Mucosa of stomach (tissue), 1 donor: ENCODE results near the gene ANAPC1.
"Not testable (repeated sequence)": the region's sequence is repeated elsewhere in the genome, so short reads cannot be mapped to it uniquely, and the experiment has no call there.

Experiments used
- H3K27me3 ChIP-seq: one replicate; pipeline ENCODE4 v1.7.0; 2013; ENCODE audit warnings: mild to moderate bottlenecking, low read length; ENCODE audit not compliant: control insufficient read depth, insufficient read depth
- H3K36me3 ChIP-seq: one replicate; pipeline ENCODE4 v1.7.0; 2013; ENCODE audit warnings: low read length; ENCODE audit not compliant: control insufficient read depth, insufficient read depth
- H3K4me1 ChIP-seq: one replicate; pipeline ENCODE4 v1.7.0; 2013; ENCODE audit warnings: mild to moderate bottlenecking, low read length; ENCODE audit not compliant: control insufficient read depth, insufficient read depth
- H3K4me3 ChIP-seq: one replicate; pipeline ENCODE4 v1.7.0; 2013; ENCODE audit warnings: low read length
- H3K9ac ChIP-seq: one replicate; pipeline ENCODE4 v1.7.0; 2013; ENCODE audit warnings: mild to moderate bottlenecking, low read length, moderate library complexity
- H3K9me3 ChIP-seq: one replicate; pipeline ENCODE4 v1.7.0; 2013; ENCODE audit warnings: mild to moderate bottlenecking, low read length, moderate library complexity; ENCODE audit not compliant: control insufficient read depth
- donor health status: Pancreatic carcinoma.

The ANAPC1 gene

GRCh38 chr2:111917106-111917505 is 33.1 kb upstream of the ANAPC1 start:
- Histone ChIP-seq H3K9ac (no peak overlapping the region), H3K4me3 (no peak overlapping the region), H3K27me3 (no peaks in the 10 kb centered on the region), H3K9me3 (no peaks in the 10 kb centered on the region), H3K4me1 (peaks cover 35% of the 10 kb centered on the region), H3K36me3 (no peaks in the 10 kb centered on the region)

GRCh38 chr2:111912547-111912946 is 28.6 kb upstream of the ANAPC1 start:
- Histone ChIP-seq H3K9ac (no peak overlapping the region), H3K4me1 (peaks cover 6% of the 10 kb centered on the region), H3K27me3 (no peaks in the 10 kb centered on the region), H3K4me3 (no peak overlapping the region), H3K9me3 (no peaks in the 10 kb centered on the region), H3K36me3 (no peaks in the 10 kb centered on the region)

GRCh38 chr2:111911295-111911977 is 27.4 kb upstream of the ANAPC1 start:
- not testable (repeated sequence) for H3K4me3 ChIP-seq, H3K36me3 ChIP-seq, H3K4me1 ChIP-seq, H3K9ac ChIP-seq, H3K9me3 ChIP-seq, H3K27me3 ChIP-seq

GRCh38 chr2:111910609-111911277 is 26.8 kb upstream of the ANAPC1 start:
- Histone ChIP-seq H3K4me3 (no peak overlapping the region), H3K36me3 (no peaks in the 10 kb centered on the region), H3K4me1 (peaks cover 11% of the 10 kb centered on the region), H3K9ac (no peak overlapping the region), H3K9me3 (no peaks in the 10 kb centered on the region), H3K27me3 (no peaks in the 10 kb centered on the region)

GRCh38 chr2:111909997-111910396 is 26.0 kb upstream of the ANAPC1 start:
- not testable (repeated sequence) for H3K9me3 ChIP-seq, H3K27me3 ChIP-seq, H3K36me3 ChIP-seq, H3K9ac ChIP-seq, H3K4me3 ChIP-seq
- peaks cover 11% of the 10 kb centered on the region for H3K4me1 ChIP-seq

- Histone ChIP-seq H3K27me3 (no peaks in the 10 kb centered on the region), H3K9ac (no peak overlapping the region), H3K4me3 (no peak overlapping the region), H3K9me3 (no peaks in the 10 kb centered on the region), H3K36me3 (no peaks in the 10 kb centered on the region), H3K4me1 (peaks cover 11% of the 10 kb centered on the region)
Measured at GRCh38 chr2:111909079-111909478, 25.1 kb upstream of the ANAPC1 start.

- H3K9me3 ChIP-seq: no peaks in the 10 kb centered on the region
- H3K27me3 ChIP-seq: no peaks in the 10 kb centered on the region
- no peaks in the 10 kb centered on the region for H3K36me3 ChIP-seq
- no peak overlapping the region for H3K9ac ChIP-seq
- peaks cover 11% of the 10 kb centered on the region for H3K4me1 ChIP-seq
- no peak overlapping the region for H3K4me3 ChIP-seq
Measured at GRCh38 chr2:111908578-111908977, 24.6 kb upstream of the ANAPC1 start.

GRCh38 chr2:111905990-111906735 is 22.2 kb upstream of the ANAPC1 start:
- no peak overlapping the region for H3K4me3 ChIP-seq
- H3K9ac ChIP-seq: no peak overlapping the region
- H3K27me3 ChIP-seq: no peaks in the 10 kb centered on the region
- H3K4me1 ChIP-seq: peaks cover 11% of the 10 kb centered on the region
- H3K36me3 ChIP-seq: no peaks in the 10 kb centered on the region
- H3K9me3 ChIP-seq: no peaks in the 10 kb centered on the region

- not testable (repeated sequence) for H3K4me1 ChIP-seq, H3K4me3 ChIP-seq, H3K9me3 ChIP-seq, H3K27me3 ChIP-seq, H3K9ac ChIP-seq, H3K36me3 ChIP-seq
Measured at GRCh38 chr2:111905475-111905869, 21.5 kb upstream of the ANAPC1 start.

GRCh38 chr2:111904726-111905474 is 20.9 kb upstream of the ANAPC1 start:
- H3K9ac ChIP-seq: no peak overlapping the region
- no peak overlapping the region for H3K4me3 ChIP-seq
- H3K4me1 ChIP-seq: peaks cover 5% of the 10 kb centered on the region
- no peaks in the 10 kb centered on the region for H3K9me3 ChIP-seq
- H3K27me3 ChIP-seq: no peaks in the 10 kb centered on the region
- no peaks in the 10 kb centered on the region for H3K36me3 ChIP-seq

- Histone ChIP-seq H3K4me1 (peaks cover 5% of the 10 kb centered on the region), H3K4me3 (no peak overlapping the region), H3K9ac (no peak overlapping the region), H3K36me3 (no peaks in the 10 kb centered on the region), H3K9me3 (no peaks in the 10 kb centered on the region), H3K27me3 (no peaks in the 10 kb centered on the region)
Measured at GRCh38 chr2:111903930-111904439, 20.0 kb upstream of the ANAPC1 start.
